Measurements from ENCODE around the gene PA2G4. TPM values are rescaled to one million over a fixed set of nuclear protein-coding genes. Genes with fewer than 3 reads are reported as not detected.
A peak's percentile ranks its signal among the peaks of the same experiment; 100 is the strongest.
"Not testable (repeated sequence)": the region's sequence is repeated elsewhere in the genome, so short reads cannot be mapped to it uniquely, and the experiment has no call there.

The PA2G4 gene
- polyA plus RNA-seq, 10 donors, result 93.0 to 121 (median 109) TPM

DNA sequence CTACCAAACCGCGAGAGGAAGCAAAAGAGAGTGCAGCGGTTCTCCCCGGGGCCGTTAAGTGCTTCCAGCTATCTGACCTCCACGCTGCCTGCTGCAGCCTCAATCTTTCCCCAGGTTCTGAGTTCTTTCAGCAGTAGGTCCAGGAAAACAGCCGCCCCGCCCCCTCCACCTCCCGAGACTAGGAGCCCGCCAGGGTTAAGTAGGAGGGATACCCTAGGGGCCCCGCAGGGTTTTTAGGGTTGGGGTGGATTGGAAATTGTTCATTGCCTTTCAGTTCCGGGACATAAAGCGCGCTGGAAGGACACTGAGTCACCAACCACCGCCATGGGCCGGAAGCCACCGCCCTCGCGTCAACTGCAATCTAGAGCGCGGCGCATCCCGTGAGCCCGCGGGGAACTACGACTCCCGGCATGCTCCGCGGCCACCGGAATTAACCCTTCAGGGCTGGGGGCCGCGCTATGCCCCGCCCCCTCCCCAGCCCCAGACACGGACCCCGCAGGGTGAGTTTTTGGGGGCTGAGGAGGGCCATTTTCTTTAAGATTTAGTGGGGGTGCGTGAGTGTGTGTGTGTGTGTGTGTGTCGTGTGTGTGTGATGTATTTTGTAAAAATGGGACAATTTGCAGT is 47.9 kb downstream of the PA2G4 start, which contains the start of gene MYL6B:
Gene MYL6B (plus strand): TSS at position 456 of the 624 bp plus-strand sequence. CDS start 1,332 bp downstream, outside the sequence.
- DNase-seq, result peak; percentile 92 to 97 (median 96)

DNA sequence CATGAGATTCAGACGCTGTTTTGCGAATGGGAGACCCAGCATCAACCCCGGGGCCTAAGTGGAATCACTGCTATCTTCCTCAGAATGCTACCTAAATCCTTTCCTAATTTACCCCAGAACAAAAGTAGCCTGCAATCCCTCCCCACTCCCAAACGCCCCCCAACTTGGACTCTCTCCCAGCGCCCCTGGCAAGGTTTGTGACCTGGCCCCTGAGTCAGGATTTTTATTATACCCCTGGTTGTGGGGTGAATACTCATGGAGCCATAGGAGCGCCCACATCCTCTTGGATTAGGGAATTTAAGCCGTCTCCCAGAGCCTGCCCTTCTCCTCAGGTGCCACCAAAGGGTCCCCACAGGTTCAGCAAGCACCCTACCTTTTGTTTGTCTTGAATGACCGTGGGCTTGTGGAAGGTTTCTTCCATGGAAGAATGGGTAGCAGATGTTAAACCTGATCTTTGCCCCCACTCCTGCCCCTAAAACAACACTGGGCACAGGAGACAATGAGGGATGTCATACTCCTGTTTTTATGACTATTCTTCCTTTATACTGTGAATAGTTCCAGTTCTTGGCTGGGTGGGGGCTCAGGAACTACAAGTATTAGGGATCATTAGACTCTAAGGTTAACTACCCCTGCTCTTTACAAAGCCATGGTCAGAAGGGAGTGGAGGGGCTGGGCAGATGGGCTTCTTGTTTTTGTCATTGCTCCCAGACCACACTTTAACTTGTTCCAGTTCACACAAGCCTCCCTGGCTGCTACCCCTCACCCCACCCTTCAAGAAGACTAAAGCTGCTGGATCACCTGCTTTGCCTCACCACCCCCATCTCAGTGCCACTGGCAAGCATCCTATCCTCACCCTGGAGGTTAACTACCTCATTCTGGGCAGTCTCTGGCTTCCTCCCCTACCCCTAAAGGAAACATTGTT is 48.7 kb downstream of the PA2G4 start:
- DNase-seq, result no peak

DNA sequence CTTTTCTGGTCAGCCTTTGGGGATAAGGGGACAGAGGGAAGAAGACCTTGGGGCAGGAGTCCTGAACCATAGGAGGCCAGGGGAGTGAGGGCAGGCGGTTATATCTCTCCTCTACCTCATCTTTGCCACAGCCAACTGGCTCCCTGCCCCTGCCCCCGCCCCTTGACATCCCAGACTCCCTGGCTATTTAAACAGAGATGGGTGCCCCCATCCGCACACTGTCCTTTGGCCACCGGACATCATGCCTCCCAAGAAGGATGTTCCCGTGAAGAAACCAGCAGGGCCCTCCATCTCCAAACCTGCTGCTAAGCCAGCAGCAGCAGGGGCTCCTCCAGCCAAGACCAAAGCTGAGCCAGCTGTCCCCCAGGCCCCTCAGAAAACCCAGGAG is 49.3 kb downstream of the PA2G4 start:
- no peak for DNase-seq

DNA sequence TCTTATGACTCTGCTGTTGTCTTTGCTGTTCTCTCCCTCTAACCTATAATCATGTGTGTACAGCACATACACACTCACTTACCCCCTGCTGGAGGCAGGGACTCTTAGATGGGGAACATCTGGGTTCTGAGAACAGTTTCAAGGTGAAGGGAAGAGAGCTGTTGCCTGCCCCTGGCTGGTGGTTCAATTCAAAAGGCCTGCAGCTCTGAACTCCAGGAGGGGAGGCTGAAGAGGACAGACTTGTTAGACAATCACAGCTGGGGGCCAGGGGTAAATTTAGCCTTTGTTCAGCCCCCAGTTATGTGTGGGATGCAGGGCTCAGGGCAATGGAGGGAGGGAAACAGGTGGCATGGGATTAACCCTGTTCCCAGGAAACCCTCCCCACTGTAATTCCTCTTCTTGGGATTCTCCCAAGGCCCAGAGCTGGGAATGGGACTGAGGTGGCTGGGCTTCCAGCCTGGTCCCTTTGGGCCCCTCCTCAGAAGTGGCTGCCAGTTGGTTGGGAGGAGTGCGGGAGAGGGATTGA is 50.0 kb downstream of the PA2G4 start:
- peak in 1 of 3 donors; percentile 33 for DNase-seq

DNA sequence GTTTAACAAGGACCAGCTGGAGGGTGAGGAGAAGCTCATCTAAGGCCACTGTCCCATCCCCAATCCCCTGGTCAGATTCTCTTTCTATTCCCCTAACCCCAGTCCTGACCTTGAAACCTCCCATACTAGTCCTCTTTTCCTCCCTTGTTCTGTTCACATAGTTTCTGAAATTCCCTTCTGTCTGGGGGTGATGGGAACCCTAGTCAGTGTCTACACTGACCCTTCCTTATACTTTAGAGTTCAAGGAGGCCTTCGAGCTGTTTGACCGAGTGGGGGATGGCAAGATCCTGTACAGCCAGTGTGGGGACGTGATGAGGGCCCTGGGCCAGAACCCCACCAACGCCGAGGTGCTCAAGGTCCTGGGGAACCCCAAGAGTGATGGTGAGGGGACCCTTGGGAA is 50.5 kb downstream of the PA2G4 start:
- no peak for DNase-seq

DNA sequence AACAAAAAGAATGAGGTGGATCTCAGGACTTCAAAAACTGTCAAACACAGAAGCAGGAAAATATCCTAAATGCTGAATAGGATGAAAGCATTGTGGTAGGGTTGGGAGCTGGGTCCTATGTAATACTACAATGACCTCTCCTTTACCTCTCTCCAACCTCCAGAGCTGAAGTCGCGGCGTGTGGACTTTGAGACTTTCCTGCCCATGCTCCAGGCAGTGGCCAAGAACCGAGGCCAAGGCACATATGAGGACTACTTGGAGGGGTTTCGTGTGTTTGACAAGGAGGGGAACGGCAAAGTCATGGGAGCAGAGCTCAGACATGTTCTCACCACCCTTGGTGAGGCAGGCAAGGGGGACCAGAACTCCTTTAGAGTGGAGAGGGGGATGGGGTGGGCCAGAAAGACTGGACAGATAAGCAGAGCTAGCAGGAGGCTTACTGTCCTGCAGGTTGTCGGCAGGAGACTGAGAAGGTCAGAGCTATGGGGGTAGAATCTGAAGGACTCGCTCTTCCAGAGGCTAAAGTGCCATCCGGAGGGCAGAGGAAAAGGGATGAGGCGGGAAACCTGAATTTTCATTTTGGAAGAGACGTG is 51.0 kb downstream of the PA2G4 start:
- no peak for DNase-seq

DNA sequence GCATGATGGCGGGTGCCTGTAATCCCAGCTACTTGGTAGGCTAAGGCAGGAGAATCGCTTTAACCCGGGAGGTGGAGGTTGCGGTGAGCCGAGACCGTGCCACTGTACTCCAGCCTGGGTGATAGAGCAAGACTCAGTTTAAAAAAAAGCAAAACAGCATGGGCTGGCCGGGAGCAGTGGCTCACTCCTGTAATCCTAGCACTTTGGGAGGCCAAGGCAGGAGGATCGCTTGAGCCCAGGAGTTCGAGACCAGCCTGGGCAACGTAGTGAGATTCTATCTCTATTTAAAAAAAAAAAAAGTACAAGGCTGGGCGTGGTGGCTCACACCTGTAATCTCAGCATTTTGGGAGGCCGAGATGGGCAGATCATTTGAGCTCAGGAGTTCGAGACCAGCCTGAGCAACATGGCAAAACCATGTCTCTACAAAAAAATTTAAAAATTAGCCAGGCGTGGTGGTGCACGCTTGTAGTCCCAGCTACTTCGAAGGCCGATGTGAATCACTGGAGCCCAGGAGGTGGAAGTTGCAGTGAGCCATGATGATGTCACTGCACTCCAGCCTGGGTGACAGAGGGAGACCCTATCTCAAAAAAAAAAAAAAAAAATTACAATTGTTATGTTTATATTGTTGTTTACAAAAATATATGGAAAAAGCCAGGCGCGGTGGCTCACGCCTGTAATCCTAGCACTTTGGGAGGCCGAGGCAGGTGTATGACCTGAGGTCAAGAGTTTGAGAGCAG is 52.3 kb downstream of the PA2G4 start:
- not testable (repeated sequence) for DNase-seq

DNA sequence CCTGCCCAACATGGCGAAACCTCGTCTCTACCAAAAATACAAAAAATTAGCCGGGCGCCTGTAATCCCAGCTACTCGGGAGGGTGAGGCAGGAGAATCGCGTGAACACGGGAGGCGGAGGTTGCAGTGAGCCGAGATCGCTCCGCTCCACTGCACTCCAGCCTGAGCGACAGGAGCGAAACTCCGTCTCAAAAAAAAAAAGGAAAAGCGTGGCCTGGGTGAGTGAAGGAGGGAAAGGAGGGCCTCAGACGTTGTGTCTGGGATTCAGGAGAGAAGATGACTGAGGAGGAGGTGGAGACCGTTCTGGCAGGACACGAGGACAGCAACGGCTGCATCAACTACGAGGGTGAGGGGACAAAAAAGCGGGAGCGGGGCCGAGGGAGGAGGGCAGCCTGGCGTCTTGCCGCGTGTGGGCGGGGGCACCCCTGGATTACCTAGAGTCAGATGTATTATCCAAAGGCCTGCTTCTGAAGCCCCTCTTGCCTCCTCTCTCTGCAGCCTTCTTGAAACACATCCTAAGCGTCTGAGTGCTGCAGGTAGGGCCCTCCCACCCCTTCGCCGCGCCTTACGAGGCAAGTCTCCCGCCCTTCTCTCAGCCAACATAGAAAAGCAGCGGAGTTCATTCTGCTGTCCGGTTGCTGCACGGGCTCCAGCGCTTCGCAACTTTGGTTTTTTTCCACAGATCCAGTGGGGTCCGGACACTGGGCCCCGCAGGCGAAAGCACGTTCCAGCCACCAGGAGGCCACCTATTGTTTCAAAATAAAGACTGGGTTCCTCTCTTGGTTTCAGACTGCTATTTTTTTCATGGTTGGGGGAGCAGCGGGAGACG is 53.1 kb downstream of the PA2G4 start:
- DNase-seq, result peak; percentile 86 to 96 (median 89)

DNA sequence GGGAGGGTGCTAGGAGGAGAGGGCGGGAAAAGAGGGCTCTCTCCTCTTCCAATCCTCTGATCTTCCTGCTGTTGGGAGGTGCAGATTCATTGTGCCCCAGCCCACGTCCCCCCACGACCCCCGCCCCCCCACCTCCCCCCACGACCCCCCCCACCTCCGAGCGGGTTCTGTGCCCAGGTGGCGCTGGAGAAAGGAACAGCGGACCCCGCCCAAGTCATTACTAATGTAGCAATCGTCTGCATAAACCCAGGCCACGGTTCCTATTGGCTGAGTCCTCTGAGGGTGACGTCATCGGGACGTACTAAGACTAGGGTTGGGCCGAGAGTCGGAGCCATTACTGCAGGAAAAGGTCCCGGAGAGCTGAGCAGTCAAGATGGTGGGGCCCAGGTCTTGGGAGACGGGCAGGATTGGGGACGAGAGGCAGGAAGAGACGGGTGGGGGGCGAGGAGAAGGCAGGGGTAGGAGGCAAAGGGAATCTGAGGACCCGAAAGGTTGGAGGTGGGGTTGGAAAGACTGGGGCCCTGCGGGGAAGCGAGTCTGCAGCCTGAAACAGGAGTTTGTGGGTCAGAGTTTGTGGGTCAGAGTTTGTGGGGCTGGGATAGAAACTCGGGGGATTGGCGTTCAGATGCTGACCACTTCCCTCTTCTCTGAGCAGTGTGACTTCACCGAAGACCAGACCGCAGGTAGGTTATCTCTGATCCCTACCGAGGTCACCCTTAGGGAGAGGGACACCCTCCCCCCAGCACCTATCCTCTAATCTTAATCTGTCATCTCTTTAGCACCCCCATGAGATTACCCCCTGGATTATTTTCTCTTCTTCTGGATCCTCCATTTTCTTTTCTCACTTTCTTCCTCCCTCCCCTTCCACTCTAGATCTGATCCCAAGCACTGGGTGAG is 53.9 kb downstream of the PA2G4 start, which contains the start of gene MYL6:
Gene MYL6 (plus strand): TSS at position 331 of the 897 bp plus-strand sequence. CDS start 43 bp downstream, at position 374.
- peak; percentile 98 to 99 (median 98) for DNase-seq

DNA sequence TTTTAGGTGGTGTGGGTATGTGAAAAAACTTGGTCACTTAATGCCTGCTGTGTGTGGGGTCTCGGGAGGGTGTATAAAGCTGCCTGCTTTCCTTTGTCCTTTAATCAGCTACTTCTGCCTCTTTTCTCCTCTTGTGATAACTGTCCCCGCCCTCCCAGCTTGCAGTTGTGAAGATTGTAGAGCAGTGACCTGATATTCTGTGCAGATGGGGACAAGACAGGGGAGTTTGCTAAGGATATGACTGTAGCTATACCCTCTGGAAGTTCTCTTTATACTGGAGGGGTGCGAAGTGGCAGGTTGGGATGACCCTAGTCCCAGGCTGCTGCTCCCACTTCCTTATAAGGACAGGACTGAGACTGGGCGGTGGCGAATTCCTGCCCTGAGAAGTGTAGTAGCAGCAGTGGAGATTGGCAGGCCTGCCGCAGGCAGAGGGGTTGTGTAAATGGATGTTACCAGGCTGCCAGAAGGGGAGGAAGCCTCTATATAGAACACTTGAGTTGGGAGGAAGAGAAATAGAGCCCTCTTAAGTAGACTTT is 54.6 kb downstream of the PA2G4 start:
- peak; percentile 61 to 78 (median 77) for DNase-seq

DNA sequence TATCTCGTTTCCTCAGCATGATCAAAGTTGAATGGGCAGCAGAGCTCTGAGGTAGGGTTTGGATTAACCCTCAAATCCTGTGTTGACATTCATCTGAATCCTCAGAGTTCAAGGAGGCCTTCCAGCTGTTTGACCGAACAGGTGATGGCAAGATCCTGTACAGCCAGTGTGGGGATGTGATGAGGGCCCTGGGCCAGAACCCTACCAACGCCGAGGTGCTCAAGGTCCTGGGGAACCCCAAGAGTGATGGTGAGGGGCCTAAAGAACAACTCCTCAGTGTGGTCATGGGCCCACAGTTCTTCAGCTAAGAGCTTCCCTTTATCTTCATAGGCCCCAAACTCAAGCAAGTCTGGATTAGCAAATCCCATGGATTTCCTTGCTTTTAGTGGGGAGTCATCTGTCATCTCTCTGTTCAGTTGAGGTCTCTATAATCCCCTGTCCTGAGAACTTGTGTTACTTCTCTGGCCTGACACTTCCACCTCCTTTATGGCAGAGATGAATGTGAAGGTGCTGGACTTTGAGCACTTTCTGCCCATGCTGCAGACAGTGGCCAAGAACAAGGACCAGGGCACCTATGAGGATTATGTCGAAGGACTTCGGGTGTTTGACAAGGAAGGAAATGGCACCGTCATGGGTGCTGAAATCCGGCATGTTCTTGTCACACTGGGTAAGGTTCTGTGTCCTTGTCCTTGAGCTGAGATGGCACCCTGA is 55.3 kb downstream of the PA2G4 start:
- peak in 1 of 3 donors; percentile 16 for DNase-seq

DNA sequence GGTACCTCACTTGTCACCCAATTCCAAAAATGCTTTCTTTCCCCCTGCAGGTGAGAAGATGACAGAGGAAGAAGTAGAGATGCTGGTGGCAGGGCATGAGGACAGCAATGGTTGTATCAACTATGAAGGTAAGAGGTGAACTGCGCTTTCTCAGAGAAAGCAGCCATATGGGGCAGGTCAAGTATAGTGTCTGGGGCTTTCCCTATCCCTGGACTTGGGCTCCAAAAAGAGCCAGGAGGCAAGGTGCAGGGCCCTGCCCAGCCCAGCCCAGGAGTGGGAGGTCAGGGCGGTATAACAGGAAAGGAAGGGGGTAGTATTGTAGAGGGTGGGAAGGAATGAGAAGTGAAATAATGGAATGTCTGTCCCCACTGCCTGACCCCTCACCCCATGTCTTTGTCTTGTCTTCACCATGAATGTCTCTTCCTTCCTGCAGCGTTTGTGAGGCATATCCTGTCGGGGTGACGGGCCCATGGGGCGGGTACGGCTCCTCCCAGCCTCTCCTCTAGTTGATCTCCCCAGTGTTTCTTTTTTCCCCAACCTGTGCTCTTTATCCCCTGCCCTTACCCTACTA is 55.9 kb downstream of the PA2G4 start:
- DNase-seq, result peak in 1 of 3 donors; percentile 21

DNA sequence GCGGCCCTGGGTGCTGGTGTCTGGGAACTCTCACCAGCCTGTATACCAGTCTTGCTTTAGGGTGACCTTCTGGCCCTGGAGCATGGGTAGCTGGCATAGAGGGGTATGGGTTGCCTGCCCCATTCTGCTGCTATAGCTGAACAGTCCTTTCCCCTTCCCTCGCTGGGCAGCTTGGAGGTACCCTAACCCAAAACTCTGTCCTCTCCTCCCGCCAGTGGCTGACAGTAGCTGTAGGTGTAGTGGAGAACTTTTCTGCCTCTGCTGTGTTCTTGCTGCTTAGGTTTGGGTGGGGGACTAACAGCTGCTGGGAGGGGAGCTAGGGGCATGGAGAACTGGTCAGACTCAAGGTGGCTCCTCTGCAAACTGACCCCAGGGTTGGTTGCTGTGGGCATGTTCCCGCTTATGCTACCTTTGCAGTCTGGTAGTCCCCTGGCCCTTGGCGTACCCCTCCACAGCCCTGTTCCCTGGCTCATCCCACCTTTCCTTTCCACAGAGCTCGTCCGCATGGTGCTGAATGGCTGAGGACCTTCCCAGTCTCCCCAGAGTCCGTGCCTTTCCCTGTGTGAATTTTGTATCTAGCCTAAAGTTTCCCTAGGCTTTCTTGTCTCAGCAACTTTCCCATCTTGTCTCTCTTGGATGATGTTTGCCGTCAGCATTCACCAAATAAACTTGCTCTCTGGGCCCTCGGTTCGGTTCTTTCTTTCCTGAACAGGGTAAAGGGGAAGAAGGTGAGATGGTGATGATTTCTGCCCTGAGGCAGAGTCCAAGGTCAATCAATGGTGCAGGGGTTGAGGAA is 56.7 kb downstream of the PA2G4 start:
- DNase-seq, result no peak

DNA sequence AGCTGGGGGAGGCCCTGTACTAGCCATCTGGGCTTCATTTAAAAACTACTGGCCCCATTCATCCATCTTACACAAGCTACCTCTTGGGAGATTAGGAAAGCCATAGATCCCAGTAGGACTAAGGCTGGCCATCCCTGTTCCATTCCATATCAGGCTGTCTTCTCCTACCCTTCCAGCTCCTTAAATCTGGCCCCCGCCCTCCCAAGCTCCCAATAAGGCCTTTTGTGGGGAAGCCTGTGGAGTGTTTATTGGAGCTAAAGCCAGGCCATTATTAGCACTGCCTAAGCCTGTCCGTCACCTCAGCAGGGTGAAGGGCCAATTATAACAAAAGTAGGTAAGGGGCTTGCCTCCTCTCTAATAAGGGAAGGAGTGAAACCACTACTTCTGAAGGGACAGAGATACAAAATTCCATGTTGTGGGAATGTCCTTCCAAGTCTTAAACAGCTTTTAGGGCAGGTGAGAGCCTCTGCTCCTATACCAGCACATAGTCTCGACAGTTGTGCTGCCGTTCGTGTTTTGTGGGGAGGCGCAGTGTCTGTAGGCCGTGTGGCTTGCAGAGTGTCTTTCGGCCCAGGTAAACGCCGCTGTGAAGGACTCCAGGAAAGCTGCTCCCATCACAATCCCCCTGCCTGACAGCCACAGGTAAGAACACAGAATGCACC is 57.5 kb downstream of the PA2G4 start:
- DNase-seq, result no peak

DNA sequence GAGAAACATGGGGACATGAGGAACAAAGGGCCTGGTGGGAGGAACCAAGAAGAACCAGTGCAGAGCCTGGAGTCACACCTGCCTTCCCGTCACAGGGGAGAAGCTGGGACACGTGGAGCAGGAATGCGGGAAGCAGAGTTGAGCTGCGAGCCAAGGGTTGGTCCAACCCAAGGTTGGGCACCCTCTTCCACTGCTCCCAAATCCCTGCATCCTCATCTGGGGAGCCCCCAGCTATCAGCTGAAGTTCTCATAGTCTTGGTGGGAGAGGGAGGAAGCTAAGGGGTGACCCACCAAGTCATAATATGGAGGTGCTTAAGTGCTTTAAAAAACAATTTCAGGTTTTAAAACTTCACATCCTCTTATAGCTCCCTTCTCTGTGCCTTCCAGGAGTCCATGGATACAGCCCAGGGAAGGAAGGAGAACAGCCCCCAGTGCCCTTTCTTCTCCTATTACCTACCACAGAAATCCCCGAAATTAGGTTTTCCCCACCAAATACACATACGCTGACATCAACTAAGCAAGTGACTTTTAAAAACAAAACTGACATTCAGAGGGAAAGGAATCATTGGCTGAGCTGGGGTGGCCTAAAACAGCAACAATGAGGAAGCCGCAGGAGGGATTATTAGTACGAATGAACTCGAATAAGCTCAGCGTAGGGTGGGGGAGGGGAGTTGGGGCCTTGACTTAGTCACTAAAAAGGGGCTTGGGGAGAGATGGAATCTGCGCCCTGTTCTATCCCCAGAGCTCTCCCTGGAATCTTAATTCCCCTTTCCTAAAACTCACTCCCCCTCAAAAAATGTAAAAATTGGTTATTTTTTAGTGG is 58.3 kb downstream of the PA2G4 start:
- DNase-seq, result no peak

All from muscle of back (tissue), 11 donors.